Right renal pelvis (tissue), 4 donors: Measurements from ENCODE around the gene FAM174A. TPM values are rescaled to one million over a fixed set of nuclear protein-coding genes. Genes with fewer than 3 reads are reported as not detected.

Source experiments
- DNase-seq, 4 donors: peaks; one replicate each; pipeline ENCODE4 v3.0.0-alpha.2; 2013; ENCODE audit warnings: low read depth in 4 of 4, low spot score in 3 of 4, missing footprints in 1 of 4
- polyA plus RNA-seq, 4 donors: library from polyadenylated mRNA; unstranded; fragments of 120-200 nt; gene quantifications; one replicate each; pipeline ENCODE4 v1.2.1, GENCODE V29; 2013; ENCODE audit not compliant: insufficient read length in 4 of 4

FAM174A gene
- polyA plus RNA-seq = 10 to 100 TPM; 29.7 to 35.9 (median 31.4) TPM

DNA sequence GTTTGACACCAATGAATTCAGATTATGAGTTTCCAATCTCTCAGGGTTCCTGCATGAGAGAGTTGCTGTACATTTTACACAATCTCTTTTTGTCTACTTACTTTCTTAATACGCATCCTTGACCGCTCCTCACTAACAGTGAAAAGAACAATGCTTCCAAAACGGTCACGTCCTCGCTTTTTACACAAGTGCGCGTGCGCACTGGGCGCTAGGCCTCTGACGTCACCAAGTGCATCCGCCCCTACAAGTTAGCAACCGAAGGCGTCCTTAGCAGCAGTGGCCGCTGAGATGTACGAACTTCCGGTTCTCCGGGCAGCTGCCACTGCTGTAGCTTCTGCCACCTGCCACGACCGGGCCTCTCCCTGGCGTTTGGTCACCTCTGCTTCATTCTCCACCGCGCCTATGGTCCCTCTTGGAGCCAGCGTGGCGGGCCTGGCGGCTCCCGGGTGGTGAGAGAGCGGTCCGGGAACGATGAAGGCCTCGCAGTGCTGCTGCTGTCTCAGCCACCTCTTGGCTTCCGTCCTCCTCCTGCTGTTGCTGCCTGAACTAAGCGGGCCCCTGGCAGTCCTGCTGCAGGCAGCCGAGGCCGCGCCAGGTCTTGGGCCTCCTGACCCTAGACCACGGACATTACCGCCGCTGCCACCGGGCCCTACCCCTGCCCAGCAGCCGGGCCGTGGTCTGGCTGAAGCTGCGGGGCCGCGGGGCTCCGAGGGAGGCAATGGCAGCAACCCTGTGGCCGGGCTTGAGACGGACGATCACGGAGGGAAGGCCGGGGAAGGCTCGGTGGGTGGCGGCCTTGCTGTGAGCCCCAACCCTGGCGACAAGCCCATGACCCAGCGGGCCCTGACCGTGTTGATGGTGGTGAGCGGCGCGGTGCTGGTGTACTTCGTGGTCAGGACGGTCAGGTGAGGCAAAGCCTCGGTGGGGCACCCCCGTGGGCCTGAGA, at the start of gene FAM174A:
Gene FAM174A, plus strand, starts transcription at position 315 of the 946 bp plus-strand sequence. Its CDS starts 157 bp downstream, at position 472.
- peak; percentile 97 to 100 (median 98) for DNase-seq

DNA sequence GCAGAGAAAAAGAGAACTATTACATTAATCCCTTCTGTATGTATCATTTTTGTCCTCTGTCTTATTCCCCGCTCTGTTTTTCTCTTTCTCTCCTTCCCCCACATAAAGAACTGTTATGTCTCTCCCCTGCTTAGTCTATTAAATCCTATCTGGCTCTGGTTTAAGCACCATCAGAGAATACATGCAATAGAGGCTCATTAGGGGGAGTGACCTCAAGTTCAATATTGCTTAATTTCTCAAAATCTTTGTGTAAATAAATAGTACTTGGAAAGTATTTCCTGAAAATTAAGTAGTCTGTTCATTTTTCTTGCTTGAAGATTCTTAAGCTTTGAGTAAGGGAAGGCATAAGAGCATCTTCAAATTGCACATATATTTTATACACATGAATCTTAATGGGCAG, 41.2 kb upstream of the FAM174A start:
- no peak for DNase-seq

DNA sequence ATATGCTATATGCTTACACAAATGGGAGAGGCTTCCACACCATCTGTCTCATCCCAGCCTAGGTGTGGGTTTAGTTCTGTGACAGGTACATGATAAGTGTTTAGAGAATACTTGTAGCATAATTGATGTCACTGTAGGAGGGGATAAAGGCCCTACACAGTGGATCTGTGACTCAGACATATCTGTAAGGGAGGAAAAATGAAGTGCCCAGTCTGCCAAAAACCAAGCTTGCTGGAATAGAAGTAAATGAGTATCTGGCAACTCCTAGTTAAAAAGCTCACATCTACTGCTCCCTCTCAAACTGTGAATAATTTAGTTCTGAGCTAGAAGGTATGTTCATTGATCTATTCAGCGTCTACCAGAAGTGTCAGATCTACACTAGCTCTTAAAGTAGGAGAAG, 38.9 kb upstream of the FAM174A start:
- no peak for DNase-seq

DNA sequence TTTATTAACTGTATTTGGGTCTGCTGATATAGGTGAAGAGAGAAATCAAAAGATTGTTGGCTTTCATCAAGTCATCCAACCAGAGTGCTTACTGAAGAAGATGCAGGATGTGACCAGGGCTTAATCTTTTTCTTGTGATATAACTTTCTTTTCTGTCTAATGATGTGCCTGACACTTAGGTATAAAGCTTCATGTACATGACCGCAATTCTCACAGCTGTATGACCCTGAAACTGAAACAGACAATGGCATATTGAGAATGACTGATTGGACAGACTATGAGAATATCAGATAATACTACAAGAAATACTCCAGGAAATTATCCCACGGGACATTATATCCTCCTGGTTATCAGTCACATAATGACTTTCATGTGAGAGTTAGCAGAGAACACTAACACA, 32.5 kb upstream of the FAM174A start:
- DNase-seq = no peak

DNA sequence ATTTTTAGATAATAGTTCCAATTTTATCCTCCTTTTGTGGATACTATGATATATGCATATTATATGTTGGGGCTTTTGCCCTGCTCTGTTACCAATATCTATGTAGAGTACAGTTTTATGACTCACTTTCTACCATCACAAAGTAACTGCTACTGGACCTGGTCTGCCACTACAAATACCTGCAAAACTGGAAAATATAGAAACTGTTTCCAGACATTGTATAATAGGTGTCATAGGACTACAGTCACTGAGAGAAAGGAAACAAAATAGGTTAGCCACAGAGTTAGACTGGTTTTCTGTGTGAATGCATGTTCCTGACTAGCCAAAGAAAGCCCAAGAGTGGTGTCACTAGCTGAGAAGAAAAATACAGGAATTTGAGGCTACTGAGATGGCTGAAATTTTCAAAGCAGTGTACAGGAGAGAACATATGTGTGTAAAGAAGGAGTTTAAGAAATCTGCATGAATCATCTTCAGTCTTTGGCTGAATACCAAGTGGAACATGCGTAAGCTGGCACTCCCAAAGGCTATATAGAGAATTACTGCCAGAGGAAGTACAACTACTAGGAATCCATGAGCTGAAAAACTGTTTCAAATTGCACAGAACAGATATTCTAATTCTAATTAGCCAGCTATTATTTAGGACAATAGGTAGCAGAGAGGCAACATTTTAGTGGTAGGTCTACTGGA, 29.0 kb upstream of the FAM174A start:
- no peak for DNase-seq

DNA sequence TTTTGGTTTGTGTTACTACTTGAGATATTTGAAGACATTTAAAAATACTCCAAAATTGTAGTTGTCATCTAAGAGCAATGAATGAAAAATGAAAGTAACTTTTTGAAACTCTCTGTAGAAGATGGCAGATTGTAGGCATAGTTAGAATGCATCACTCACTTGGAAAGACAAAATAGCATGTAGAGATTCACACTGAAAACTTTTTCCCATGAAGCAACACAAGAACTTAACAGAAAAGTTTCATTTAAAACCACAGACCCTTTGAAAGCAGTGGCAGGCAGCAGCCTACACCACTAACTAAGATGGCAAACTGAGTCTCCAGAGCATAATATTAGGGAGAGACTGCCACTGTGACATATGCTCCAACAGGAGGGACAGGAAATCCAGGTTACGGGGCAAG, 18.9 kb upstream of the FAM174A start:
- DNase-seq = no peak

DNA sequence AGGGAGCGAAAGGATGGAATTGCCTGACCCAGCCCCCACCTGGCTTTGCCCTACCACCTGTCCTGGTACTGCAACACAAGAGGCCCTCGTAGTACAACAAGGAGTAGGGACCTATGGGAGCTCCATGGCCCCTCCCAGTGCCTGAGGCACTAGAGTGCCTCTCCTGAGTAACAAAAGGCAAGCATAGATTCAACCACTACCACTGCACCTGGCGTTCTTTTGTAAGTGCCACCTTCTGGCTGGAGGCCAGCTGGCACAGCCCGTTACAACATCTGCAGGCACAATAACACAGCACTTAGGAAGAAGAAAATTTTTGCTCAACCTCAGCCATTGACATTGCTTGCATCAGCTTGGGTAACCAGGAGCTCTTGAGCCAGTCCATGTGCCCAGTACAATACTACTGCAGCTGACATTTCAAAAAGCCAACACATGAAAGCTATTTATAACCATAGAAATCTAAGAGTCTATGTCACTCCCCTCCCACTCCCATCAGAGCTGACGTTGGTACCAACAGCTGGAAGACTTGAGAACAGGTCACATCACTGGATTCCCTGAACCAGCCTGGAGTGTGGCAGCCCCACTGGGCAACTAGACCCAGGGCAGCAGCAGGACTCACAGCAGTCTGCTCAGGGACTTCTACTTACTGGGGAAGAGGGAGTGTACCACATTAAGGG, 17.7 kb upstream of the FAM174A start:
- no peak for DNase-seq

DNA sequence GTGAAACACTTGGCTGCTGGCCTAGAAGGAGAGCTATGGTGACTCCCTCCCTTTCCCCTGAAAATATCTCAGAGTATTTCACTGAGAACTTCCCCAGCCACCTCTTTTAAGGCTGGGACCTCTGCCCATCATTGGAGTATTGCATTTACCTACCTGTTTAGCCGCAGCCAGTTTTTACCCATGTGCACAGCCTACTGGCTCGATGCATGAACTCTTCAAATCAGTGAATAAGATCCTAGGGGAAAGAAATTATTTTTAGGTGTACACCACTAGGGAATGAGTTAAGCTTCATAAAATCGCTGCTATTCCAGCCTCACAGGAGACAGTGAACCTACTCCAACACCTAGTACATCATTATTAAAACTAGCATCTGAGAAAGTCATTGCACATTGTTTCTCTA, 16.8 kb upstream of the FAM174A start:
- no peak for DNase-seq

DNA sequence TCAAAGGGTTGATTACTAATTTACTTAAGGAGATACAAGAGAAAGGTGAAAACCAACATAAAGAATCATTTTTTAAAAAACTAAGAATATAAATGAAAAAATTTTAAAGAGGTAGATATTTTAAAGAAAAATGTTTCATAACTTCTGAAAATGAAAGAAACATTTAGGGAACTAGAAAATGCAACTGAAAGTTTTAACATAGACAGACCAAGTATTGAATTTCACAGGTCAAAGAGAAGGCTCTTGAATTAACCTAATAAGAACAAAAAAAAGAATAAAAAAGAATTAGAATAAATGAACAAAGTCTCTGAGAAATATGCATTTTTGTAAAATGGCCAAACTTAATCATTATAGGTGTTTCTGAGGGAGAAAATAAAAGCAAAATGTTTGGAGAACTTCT, 16.1 kb upstream of the FAM174A start:
- no peak for DNase-seq

DNA sequence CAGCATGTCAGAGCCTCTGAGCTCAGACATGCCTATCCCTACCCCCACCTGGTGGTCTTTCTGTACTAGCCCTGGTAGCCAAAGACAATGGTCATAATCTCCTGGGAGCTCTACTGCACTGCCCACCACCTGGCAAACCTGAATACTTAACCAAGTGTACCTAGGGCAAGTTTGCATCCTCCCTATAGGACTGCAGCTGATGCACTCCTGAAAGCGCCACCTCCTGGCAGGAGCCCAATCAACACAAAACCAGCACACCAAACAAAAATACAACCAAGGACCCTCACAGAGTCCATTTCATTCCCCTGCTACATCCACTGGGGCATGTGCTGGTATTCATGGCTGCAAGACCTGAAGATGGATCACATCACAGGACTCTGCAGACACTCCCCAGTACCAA, 14.8 kb upstream of the FAM174A start:
- DNase-seq = no peak

DNA sequence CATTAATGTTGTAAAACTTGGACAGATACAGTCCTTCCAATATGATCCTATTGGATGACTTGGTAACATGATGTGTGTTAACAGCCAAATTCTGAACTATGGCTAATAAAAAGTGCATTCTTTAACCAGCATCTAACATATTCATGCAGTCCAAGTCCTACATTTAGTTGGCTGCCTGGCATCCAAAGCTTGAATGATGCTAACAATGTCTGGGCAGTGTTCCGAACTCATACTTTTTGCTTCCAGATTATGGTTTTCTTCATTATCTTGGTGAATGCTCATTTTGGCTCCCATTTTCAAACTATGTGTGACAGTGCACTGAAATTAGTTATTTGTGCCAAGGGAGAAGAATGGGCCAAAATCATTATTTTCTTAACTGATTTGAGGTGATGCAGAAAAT, 2.8 kb downstream of the FAM174A start:
- no peak for DNase-seq

DNA sequence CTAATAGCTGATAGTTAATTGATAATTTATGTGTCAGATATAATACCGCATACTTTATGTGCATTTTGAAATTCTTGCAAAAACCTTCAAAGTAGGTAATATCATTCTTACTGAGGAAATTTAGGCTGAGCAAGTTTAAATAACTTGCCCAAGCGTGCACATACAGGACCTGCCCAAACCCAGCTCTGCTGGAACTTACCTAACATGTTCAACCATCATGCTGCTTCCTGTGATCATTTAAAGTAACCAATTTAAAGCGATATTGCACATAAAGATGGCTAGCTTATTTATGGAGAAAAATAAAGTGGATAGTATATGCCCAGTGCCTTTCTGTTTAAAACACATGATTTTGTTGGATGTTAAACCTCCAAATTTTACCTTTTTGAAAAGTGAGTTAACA, 4.3 kb downstream of the FAM174A start:
- no peak for DNase-seq

DNA sequence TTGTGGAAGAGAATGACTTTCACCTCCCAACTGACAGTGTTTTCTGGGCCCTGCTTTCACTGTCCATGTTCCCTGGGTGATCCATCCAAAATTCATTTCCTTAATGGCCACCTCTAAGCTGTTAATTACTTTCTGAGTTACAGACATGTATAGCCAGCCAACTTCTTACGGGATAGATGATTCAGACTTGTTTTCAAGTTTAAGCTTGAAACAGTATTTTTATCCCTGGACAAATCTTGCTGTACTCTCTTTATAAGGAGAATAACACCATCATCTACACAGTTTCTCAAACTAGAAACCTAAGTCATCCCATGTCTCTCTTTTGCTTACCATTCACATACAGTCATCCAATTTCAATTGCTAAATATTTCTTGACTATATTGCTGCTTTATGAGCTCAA, 6.9 kb downstream of the FAM174A start:
- DNase-seq = no peak

DNA sequence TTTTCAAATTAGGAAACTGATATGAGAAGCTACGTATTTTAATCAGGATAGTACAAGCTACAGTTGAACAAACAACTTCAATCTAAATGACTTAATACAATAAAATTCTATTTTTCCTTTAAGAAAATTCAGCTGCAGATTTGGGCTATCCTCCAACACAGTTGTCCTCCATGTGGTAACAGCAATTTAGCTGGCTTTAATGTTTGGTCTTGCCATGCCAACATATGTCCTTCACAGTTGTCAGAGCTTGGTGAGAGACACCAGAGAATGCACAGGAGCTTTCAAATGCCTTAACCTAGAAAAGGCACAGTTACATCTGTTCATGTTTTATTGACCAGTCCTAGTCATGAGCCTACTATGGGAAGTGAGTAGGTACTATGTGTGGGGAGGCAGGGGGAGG, 10.8 kb downstream of the FAM174A start:
- DNase-seq = no peak

DNA sequence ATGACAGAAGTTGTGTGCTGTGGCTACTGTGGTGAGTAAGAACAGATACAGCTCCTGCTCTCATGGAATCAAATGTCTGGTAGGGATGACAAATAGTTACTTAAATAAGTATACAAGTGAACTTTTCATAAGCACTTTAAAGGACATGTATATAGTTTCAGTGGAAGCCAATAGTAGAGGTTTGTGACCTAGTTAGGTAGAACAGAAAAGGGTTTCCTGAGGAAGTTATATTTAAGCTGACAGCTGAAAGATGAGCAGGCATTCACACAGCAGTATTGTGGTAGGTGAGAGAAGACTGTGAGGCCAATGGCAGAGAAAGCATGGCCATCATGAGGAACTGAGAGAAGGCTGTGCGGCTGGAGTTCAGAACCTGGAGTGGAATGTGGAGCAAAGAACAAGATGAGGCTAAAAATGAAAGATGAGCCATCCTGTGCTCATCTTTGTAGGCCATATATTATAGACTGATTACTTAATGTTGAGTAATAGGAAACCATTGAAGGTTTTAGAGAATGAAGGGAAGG, 15.4 kb downstream of the FAM174A start:
- no peak for DNase-seq

DNA sequence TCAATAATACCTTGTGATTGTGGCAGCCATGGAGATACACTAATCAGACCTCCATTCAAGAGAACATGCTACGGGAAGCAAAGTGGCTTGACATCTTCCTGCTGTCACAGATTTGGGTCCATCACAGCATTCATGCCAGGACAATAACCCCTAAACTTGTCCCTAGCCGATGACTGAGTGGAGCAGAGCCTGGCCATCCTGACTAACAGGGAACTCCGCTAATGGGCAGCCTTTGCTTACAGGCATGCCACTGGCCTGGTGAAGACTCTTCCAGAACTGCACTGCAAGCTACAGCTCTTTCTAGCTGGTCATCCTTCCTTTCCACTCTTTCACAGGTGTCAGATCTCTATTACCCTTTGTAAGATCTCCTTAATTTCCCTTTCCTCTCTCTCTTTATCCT, 16.0 kb downstream of the FAM174A start:
- DNase-seq = no peak

DNA sequence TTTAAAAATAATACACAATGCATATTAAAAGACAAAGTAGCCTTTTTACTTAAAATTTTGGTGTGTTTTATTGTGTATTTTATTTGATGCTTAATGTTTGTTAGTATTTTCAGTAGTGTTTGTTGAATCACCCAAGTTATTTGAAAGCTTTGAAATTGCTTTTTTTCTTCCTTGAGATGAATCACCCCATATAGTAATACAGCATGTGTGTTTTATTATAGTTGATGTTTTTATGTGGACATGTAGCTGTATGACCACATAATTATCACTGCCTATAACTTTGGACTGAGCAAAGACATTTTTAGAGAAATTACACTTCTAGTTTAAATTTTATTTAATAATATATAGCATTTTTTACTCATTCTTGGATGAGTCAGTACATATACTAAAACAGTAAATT, 18.0 kb downstream of the FAM174A start:
- DNase-seq = no peak

DNA sequence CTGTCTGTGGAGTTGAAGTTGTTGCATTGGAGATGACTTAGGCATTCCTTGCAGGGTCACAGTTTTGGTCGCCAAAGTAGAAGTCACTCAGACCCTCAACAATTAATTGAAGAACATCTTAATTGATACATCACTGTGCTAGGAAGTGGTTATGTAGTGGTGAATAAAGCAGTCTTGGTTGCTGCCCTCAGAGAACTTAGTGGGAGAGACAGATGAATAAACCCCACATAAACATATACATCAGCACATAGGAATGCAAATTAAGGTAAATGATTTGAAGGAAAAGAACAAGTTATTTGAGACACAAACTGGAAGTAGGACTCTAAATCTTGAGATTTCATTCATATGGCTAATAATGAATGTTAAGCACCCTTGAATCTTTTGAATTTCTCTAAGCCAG, 25.7 kb downstream of the FAM174A start:
- DNase-seq = no peak

DNA sequence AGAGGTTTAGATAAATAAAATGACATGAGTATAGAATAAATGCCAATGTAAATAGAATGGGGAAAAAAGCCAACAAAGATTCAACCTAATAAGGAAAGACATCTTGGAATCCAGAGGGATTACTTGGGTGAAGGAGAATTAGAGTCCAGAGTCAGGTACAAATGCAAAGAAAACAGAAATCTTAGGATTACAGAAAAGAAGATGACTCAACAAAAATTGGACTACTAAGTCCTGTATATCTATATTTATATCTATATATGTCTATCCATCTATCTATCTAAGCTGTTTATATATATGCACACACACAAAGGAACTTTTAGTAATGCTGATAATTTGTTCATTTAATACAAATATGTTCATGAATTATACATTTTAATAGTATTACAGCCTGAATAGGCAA, 27.6 kb downstream of the FAM174A start:
- DNase-seq = no peak

DNA sequence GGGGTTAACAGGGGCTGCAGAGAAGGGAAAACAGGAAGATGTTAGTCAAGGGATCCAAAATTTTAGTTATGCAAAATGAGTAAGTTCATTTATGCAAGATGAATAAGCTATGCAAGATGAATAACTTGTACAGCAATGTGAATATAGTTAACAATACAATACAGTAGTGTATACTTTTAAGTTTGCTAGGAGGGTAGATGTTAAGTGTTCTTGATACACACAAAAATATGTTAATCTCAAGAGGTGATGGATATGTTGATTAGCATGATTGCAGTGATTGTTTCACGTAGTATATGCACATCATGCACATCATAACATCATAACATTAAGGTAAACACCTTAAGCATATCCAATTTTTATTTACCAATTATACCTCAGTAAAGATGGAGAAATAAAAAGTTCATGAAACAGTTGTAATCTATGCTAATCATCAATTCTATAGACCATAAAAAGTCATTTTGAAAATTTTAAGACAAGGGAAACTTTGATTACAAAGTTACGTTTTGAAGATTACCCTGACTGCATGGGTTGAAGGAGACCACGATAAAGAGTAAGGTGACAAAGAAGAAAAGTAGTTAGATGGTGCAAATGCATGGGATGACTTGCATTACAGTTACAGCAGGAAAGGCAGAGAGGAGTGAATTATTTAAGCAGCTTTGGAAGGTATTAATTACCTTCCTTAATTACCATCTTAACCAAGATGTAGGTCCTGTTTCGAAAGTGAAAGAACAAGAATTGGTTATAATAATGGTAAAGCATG, 31.4 kb downstream of the FAM174A start:
- no peak for DNase-seq
